IMR-90 (cell line): ENCODE results near the gene RABEP2. TPM values are rescaled to one million over a fixed set of nuclear protein-coding genes. Genes with fewer than 3 reads are reported as not detected.

ENCODE experiments used
- ATAC-seq: fragments of 200-7000 bp; cut with Tn5 transposase; 2 replicates; pipeline ENCODE4 v1.9.1; 2020; ENCODE audit warnings: low read depth, mild to moderate bottlenecking, moderate library complexity
- BruUV-seq: library from RNA; stranded (reverse); fragments of 400-500 nt; replicated peaks from 2 replicates; lab custom pipeline; 2021; lab: Mats Ljungman, UMichigan
- CTCF ChIA-PET: fragments of 300-600 bp; formaldehyde crosslinking; extraction: SDS; loops from one replicate; lab custom pipeline; 2021; ENCODE audit warnings: antibody characterized with exemption; lab: Yijun Ruan, JAX
- POLR2A ChIA-PET: fragments of 300-600 bp; sonication (Branson Sonifier 250); formaldehyde crosslinking; loops from one replicate; lab custom pipeline; 2022; ENCODE audit warnings: antibody characterized with exemption; ENCODE audit not compliant: unreplicated experiment; lab: Charles Lee
- DNase-seq: peaks from one replicate; pipeline ENCODE4 v3.0.0; 2013
- H2AFZ ChIP-seq: replicated peaks from 2 replicates; pipeline ENCODE3; 2013; ENCODE audit warnings: low read length, mild to moderate bottlenecking; ENCODE audit not compliant: poor library complexity
- H2AK5ac ChIP-seq: 2 replicates; pipeline ENCODE4 v1.6.1; 2013; ENCODE audit warnings: low read depth, low read length, inconsistent platforms
- H2AK9ac ChIP-seq: replicated peaks from 2 replicates; pipeline ENCODE3; 2013; ENCODE audit warnings: mild to moderate bottlenecking, low read depth, low read length, moderate library complexity; ENCODE audit not compliant: poor library complexity
- H2BK120ac ChIP-seq: 2 replicates; pipeline ENCODE4 v1.6.1; 2013; ENCODE audit warnings: low read depth, low read length, inconsistent platforms
- H2BK15ac ChIP-seq: 3 replicates; pipeline ENCODE4 v1.6.1; 2013; ENCODE audit warnings: low read depth, low read length, inconsistent platforms
- H2BK20ac ChIP-seq: 2 replicates; pipeline ENCODE4 v1.6.1; 2013; ENCODE audit warnings: low read depth, mild to moderate bottlenecking, inconsistent platforms, low read length, moderate library complexity
- H2BK5ac ChIP-seq: 2 replicates; pipeline ENCODE4 v1.6.1; 2013; ENCODE audit warnings: mild to moderate bottlenecking, low read depth, low read length, inconsistent platforms; ENCODE audit not compliant: poor library complexity, severe bottlenecking
- H3K14ac ChIP-seq: replicated peaks from 2 replicates; pipeline ENCODE4 v1.6.1; 2013; ENCODE audit warnings: low read depth, low read length, inconsistent platforms
- H3K18ac ChIP-seq: 2 replicates; pipeline ENCODE4 v1.6.1; 2013; ENCODE audit warnings: low read depth, low read length, control low read depth
- H3K23ac ChIP-seq: 2 replicates; pipeline ENCODE4 v1.6.1; 2013; ENCODE audit warnings: low read depth, low read length, inconsistent platforms
- H3K27ac ChIP-seq: 2 replicates; pipeline ENCODE4 v1.5.1; 2013; ENCODE audit warnings: mild to moderate bottlenecking, control low read depth, low read length; ENCODE audit not compliant: insufficient read depth
- H3K27me3 ChIP-seq: 2 replicates; pipeline ENCODE4 v1.6.1; 2013; ENCODE audit warnings: low read length; ENCODE audit not compliant: control insufficient read depth, insufficient read depth
- H3K36me3 ChIP-seq: 2 replicates; pipeline ENCODE4 v1.6.1; 2013; ENCODE audit warnings: low read length, mixed read lengths; ENCODE audit not compliant: control insufficient read depth, insufficient read depth
- H3K4ac ChIP-seq: 2 replicates; pipeline ENCODE4 v1.6.1; 2013; ENCODE audit warnings: low read depth, low read length, inconsistent platforms
- H3K4me1 ChIP-seq: 2 replicates; pipeline ENCODE4 v1.6.1; 2013; ENCODE audit warnings: low read length, mixed read lengths; ENCODE audit not compliant: control insufficient read depth, insufficient read depth
- H3K4me2 ChIP-seq: 2 replicates; pipeline ENCODE4 v1.6.1; 2013; ENCODE audit warnings: low read depth, mild to moderate bottlenecking, control low read depth, low read length, moderate library complexity
- H3K4me3 ChIP-seq: 2 replicates; pipeline ENCODE4 v1.5.1; 2013; ENCODE audit warnings: low read depth, mild to moderate bottlenecking, control low read depth, low read length, moderate library complexity; ENCODE audit not compliant: insufficient read depth
- H3K56ac ChIP-seq: 2 replicates; pipeline ENCODE4 v1.6.1; 2013; ENCODE audit warnings: low read length, inconsistent platforms; ENCODE audit not compliant: insufficient read depth; ENCODE audit errors: extremely low read depth
- H3K79me1 ChIP-seq, 2 experiments: 2 replicates each; pipeline ENCODE4 v1.6.1; 2013; ENCODE audit warnings: low read length in 2 of 2, inconsistent platforms in 1 of 2, low read depth in 1 of 2
- H3K9ac ChIP-seq: 2 replicates; pipeline ENCODE4 v1.6.1; 2013; ENCODE audit warnings: low read depth, low read length, control low read depth
- H3K9me1 ChIP-seq: 2 replicates; pipeline ENCODE4 v1.6.1; 2013; ENCODE audit warnings: low read length, inconsistent platforms; ENCODE audit not compliant: insufficient read depth
- H3K9me3 ChIP-seq: 2 replicates; pipeline ENCODE4 v1.6.1; 2013; ENCODE audit warnings: low read length; ENCODE audit not compliant: control insufficient read depth, insufficient read depth
- H4K20me1 ChIP-seq: 2 replicates; pipeline ENCODE4 v1.6.1; 2013; ENCODE audit warnings: low read length, inconsistent platforms; ENCODE audit not compliant: insufficient read depth
- H4K5ac ChIP-seq: 2 replicates; pipeline ENCODE4 v1.6.1; 2013; ENCODE audit warnings: mild to moderate bottlenecking, low read depth, low read length, control low read depth
- H4K8ac ChIP-seq, 2 experiments: 2 replicates each; pipeline ENCODE4 v1.6.1; 2013; ENCODE audit warnings: low read depth in 2 of 2, low read length in 2 of 2, control low read depth in 1 of 2, inconsistent platforms in 1 of 2
- H4K91ac ChIP-seq: 2 replicates; pipeline ENCODE4 v1.6.1; 2013; ENCODE audit warnings: low read depth, low read length, inconsistent platforms; ENCODE audit not compliant: insufficient read depth
- CHD1 ChIP-seq: IDR thresholded peaks from 2 replicates; pipeline ENCODE4 v1.6.1; 2012; ENCODE audit warnings: low read depth, low read length, improper control_type of control experiment
- MAZ ChIP-seq: IDR thresholded peaks from 2 replicates; pipeline ENCODE4 v1.6.1; 2012; ENCODE audit warnings: low read depth, mild to moderate bottlenecking, low read length, improper control_type of control experiment, moderate library complexity, borderline replicate concordance
- MXI1 ChIP-seq: IDR thresholded peaks from 2 replicates; pipeline ENCODE4 v1.6.1; 2012; ENCODE audit warnings: low read depth, mild to moderate bottlenecking, low read length, moderate library complexity, borderline replicate concordance
- WGBS, 2 experiments: methylation state at CpG; one replicate each; pipeline versions ENCODE4 v1.1.5 to v1.1.7; 2013; ENCODE audit warnings: missing lambda C conversion rate in 2 of 2; ENCODE audit not compliant: insufficient read length in 1 of 2; ENCODE audit errors: extremely low coverage in 2 of 2; 5-methylcytosine and 5-hydroxymethylcytosine counted together
- dilution Hi-C: fragments of 300-500 bp; cut with HindIII; formaldehyde crosslinking; loops from one replicate; pipeline ENCODE4 v1.14.3; 2018; ENCODE audit warnings: low sequenced_read_pairs; ENCODE audit not compliant: unreplicated experiment
- in situ Hi-C: fragments of 300-500 bp; cut with MboI; formaldehyde crosslinking; loops from 3 replicates; pipeline ENCODE4 v1.14.3; 2019; ENCODE audit warnings: low sequenced_read_pairs, inconsistent platforms, mixed read lengths
- intact Hi-C: fragments of 100-400 bp; cut with micrococcal nuclease; formaldehyde crosslinking; loops from 2 replicates; pipeline ENCODE4 v1.10.0; 2022
- polyA plus RNA-seq, 3 experiments: library from polyadenylated mRNA; depleted of rRNA; stranded (reverse); fragments of >200 nt; gene quantifications; 2 replicates each; pipeline ENCODE4 v1.2.3, GENCODE V29; 2012; ENCODE audit warnings: low replicate concordance in 1 of 3
- total RNA-seq: library from RNA; depleted of rRNA; stranded (reverse); fragments of >200 nt; gene quantifications from 2 replicates; pipeline ENCODE4 v1.2.3, GENCODE V29; 2012
- TF ChIP-seq, protein P1 (sequence below): fragments of 150-350 bp; IDR thresholded peaks from 2 replicates; pipeline ENCODE4 v1.6.1; 2017; ENCODE audit warnings: mild to moderate bottlenecking, antibody characterized with exemption, low read length, low read depth

The RABEP2 gene
- total and polyA plus RNA-seq, 2 of the 4 experiments (the other 2 are of a cell fraction) = 12.2 to 20.0 TPM

GRCh38 chr16:28895609-28896008, 29.4 kb downstream of the RABEP2 start:
- H3K14ac ChIP-seq = no peak overlapping the region
- no peak overlapping the region for H2AK5ac ChIP-seq
- no peak overlapping the region for H3K4me2 ChIP-seq
- ChIA-PET CTCF (no interaction called here), POLR2A (no interaction called here)
- H4K91ac ChIP-seq = no peak overlapping the region
- intact Hi-C loops = no loop called here
- H3K79me1 ChIP-seq = no peaks in the 10 kb centered on the region
- H3K9ac ChIP-seq = no peak overlapping the region
- no peak overlapping the region for H3K27ac ChIP-seq
- no peak for ATAC-seq
- no peak overlapping the region for H3K18ac ChIP-seq
- no peak overlapping the region for H2BK120ac ChIP-seq
- H2BK5ac ChIP-seq = no peak overlapping the region
- H2BK20ac ChIP-seq = no peak overlapping the region
- H3K4me1 ChIP-seq = no peaks in the 10 kb centered on the region
- no peak overlapping the region for H3K23ac ChIP-seq
- H3K56ac ChIP-seq = no peak overlapping the region
- H3K4me3 ChIP-seq = no peak overlapping the region
- TF ChIP-seq MAZ (no peak), MXI1 (no peak), CHD1 (no peak)
- TF ChIP-seq, protein P1, sequence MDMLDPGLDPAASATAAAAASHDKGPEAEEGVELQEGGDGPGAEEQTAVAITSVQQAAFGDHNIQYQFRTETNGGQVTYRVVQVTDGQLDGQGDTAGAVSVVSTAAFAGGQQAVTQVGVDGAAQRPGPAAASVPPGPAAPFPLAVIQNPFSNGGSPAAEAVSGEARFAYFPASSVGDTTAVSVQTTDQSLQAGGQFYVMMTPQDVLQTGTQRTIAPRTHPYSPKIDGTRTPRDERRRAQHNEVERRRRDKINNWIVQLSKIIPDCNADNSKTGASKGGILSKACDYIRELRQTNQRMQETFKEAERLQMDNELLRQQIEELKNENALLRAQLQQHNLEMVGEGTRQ = no peak
- dilution Hi-C loops = no loop called here
- no TSS peak for BruUV-seq
- no CpG with 5 or more reads among the region's 4 CpGs for WGBS, 2 experiments
- no peaks in the 10 kb centered on the region for H3K9me3 ChIP-seq
- no peaks in the 10 kb centered on the region for H3K27me3 ChIP-seq
- H4K8ac ChIP-seq = no peak overlapping the region
- no peak overlapping the region for H2AFZ ChIP-seq
- H3K9me1 ChIP-seq = no peaks in the 10 kb centered on the region
- H3K36me3 ChIP-seq = no peaks in the 10 kb centered on the region
- no peak for DNase-seq
- in situ Hi-C loops = no loop called here
- H4K20me1 ChIP-seq = no peaks in the 10 kb centered on the region
- no peak overlapping the region for H4K5ac ChIP-seq
- no peak overlapping the region for H2BK15ac ChIP-seq
- H2AK9ac ChIP-seq = no peak overlapping the region
- H3K4ac ChIP-seq = no peak overlapping the region
